ENCODE results near the gene FALEC. TPM values are rescaled to one million over a fixed set of nuclear protein-coding genes. Genes with fewer than 3 reads are reported as not detected.

FALEC gene
- polyA plus RNA-seq, 1 donor (not counting 4 experiments of a cell fraction or from before 2014, with no cell fraction given), result 0.12 TPM

GRCh38 chr1:150473659-150474058 is 41.9 kb upstream of the FALEC start:
- no peak overlapping the region for H3K27ac ChIP-seq (ENCODE audit: control insufficient read depth, insufficient read depth, low read length)
- H2AFZ ChIP-seq (ENCODE audit: control insufficient read depth, low read length), result no peak overlapping the region
- DNase-seq (ENCODE audit: low read depth, low spot score) (no peak), FAIRE-seq (no peak)
- H4K20me1 ChIP-seq (ENCODE audit: control insufficient read depth, extremely low read depth, insufficient read depth, low read length), result no peaks in the 10 kb centered on the region
- TF ChIP-seq CTCF (optimal IDR thresholded peaks at IDR 0.05 in 1 of 3, IDR thresholded peaks at IDR 0.05 in 1 of 3, conservative IDR thresholded peaks at IDR 0.05 in 1 of 3; ENCODE audit: extremely low read depth in 1 of 3, insufficient read depth in 2 of 3, low read length in 3 of 3) (no peak), EZH2 (IDR thresholded peaks at IDR 0.05; ENCODE audit: low read length) (no peak)
- H3K4me2 ChIP-seq (ENCODE audit: control insufficient read depth, extremely low read depth, insufficient read depth, low read depth, low read length), result no peak overlapping the region
- H3K4me3 ChIP-seq (ENCODE audit: control insufficient read depth in 2 of 3, extremely low read depth in 1 of 3, insufficient read depth in 2 of 3, low read depth in 1 of 3, low read length in 3 of 3), result no peak overlapping the region
- no peaks in the 10 kb centered on the region for H3K27me3 ChIP-seq (ENCODE audit: control insufficient read depth, extremely low read depth, insufficient read depth, low read length)
- peaks cover 24% of the 10 kb centered on the region for H3K4me1 ChIP-seq (ENCODE audit: control insufficient read depth, extremely low read depth, insufficient read depth, low read length)
- peaks cover 8 to 16% of the 10 kb centered on the region in 2 experiments for H3K36me3 ChIP-seq (ENCODE audit: control insufficient read depth in 2 of 2, extremely low read depth in 1 of 2, insufficient read depth in 2 of 2, low read length in 2 of 2)
- no peak overlapping the region for H3K9ac ChIP-seq (ENCODE audit: control insufficient read depth, extremely low read depth, insufficient read depth, low read length)
- dilution Hi-C loops (cut with MboI; ENCODE audit: extremely low pct_ligation_motif_present, low sequenced_read_pairs), result no loop called here
- H3K9me3 ChIP-seq (ENCODE audit: control insufficient read depth, low read depth, low read length), result no peaks in the 10 kb centered on the region
- H3K9me1 ChIP-seq (ENCODE audit: control insufficient read depth, extremely low read depth, insufficient read depth, low read length), result no peaks in the 10 kb centered on the region
- no peaks in the 10 kb centered on the region for H3K79me2 ChIP-seq (ENCODE audit: control insufficient read depth, insufficient read depth, low read length)

DNA sequence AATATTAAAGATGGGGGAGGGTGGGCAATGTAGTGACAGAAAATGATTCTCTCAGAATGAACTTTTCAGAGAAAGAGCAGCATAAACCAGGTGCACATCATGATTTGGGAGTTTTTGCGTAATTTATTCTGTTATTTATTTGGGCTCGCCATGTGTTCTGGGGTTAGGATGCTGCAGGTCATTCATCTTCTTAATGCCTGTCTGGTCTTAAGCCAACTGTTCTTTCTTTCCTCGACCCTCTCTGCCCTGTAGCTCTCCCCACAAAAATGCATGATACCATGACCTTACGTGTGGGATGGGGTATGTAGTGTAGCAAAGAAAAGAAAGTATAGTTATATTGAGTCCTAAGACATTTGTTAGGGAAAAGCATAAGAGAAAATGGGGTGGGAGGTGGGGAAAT is 40.7 kb upstream of the FALEC start:
- no peak overlapping the region for H2AFZ ChIP-seq (ENCODE audit: control insufficient read depth, low read length)
- H3K4me3 ChIP-seq (ENCODE audit: control insufficient read depth in 2 of 3, extremely low read depth in 1 of 3, insufficient read depth in 2 of 3, low read depth in 1 of 3, low read length in 3 of 3), result no peak overlapping the region
- no peaks in the 10 kb centered on the region for H4K20me1 ChIP-seq (ENCODE audit: control insufficient read depth, extremely low read depth, insufficient read depth, low read length)
- DNase-seq (ENCODE audit: low read depth, low spot score), result no peak
- no peak overlapping the region for H3K27ac ChIP-seq (ENCODE audit: control insufficient read depth, insufficient read depth, low read length)
- dilution Hi-C loops (cut with MboI; ENCODE audit: extremely low pct_ligation_motif_present, low sequenced_read_pairs), result no loop called here
- TF ChIP-seq CTCF (optimal IDR thresholded peaks at IDR 0.05 in 1 of 3, IDR thresholded peaks at IDR 0.05 in 1 of 3, conservative IDR thresholded peaks at IDR 0.05 in 1 of 3; ENCODE audit: extremely low read depth in 1 of 3, insufficient read depth in 2 of 3, low read length in 3 of 3), result no peak
- TF ChIP-seq EZH2 (IDR thresholded peaks at IDR 0.05; ENCODE audit: low read length), result no peak
- H3K79me2 ChIP-seq (ENCODE audit: control insufficient read depth, insufficient read depth, low read length), result no peaks in the 10 kb centered on the region
- no peak for FAIRE-seq
- no peaks in the 10 kb centered on the region for H3K27me3 ChIP-seq (ENCODE audit: control insufficient read depth, extremely low read depth, insufficient read depth, low read length)
- peaks cover 29% of the 10 kb centered on the region for H3K4me1 ChIP-seq (ENCODE audit: control insufficient read depth, extremely low read depth, insufficient read depth, low read length)
- no peaks in the 10 kb centered on the region for H3K9me1 ChIP-seq (ENCODE audit: control insufficient read depth, extremely low read depth, insufficient read depth, low read length)
- H3K9ac ChIP-seq (ENCODE audit: control insufficient read depth, extremely low read depth, insufficient read depth, low read length), result no peak overlapping the region
- peaks cover 8 to 16% of the 10 kb centered on the region in 2 experiments for H3K36me3 ChIP-seq (ENCODE audit: control insufficient read depth in 2 of 2, extremely low read depth in 1 of 2, insufficient read depth in 2 of 2, low read length in 2 of 2)
- H3K9me3 ChIP-seq (ENCODE audit: control insufficient read depth, low read depth, low read length), result no peaks in the 10 kb centered on the region
- no peak overlapping the region for H3K4me2 ChIP-seq (ENCODE audit: control insufficient read depth, extremely low read depth, insufficient read depth, low read depth, low read length)
